ENCODE results near the gene CCDC120.

Gene CCDC120

DNA sequence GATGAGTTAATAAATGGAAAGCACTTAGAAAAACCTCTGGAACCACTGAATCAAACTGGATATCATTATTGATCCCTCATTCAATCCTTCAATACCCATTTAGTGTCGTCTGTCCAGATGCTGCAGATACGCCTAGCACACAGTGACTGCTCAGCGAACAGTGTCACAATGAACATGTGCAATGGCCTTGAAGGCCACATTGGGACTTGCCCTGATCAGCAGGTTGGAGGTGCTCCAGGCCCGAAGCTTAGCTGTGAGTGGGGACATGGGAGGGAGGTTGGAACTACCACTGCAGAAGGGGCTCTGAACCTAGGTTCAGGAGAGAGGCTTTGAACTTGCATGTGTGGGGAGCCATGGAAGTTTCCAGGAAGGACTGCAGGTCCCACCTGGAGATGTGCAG, 47.5 kb downstream of the CCDC120 start:
- DNase-seq, result no peak

GRCh38 chrX:49106930-49107329, 48.1 kb downstream of the CCDC120 start:
- no peak for DNase-seq

GRCh38 chrX:49108641-49109040, 49.8 kb downstream of the CCDC120 start:
- no peak for DNase-seq

DNA sequence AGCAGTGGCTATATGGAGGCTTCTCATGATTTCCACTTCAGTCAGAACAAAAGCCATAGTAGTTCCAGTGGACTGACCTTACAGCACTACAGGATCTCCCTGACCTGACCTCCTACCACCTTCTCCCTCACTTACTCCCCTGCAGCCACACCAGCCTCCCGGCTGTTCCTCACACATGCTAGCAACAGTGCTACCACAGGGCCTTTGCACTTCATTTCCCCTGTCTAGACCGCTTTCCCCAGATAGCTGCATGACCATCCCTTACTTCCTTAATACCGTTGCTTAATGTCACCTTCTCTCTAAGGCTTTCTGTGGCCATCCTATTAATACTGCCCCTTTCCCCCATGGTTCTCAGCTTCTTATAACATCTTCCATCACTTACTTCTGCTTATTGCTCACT, 51.6 kb downstream of the CCDC120 start:
- DNase-seq, result no peak

- no peak for DNase-seq
Observed at GRCh38 chrX:49111791-49112190, 53.0 kb downstream of the CCDC120 start.

DNA sequence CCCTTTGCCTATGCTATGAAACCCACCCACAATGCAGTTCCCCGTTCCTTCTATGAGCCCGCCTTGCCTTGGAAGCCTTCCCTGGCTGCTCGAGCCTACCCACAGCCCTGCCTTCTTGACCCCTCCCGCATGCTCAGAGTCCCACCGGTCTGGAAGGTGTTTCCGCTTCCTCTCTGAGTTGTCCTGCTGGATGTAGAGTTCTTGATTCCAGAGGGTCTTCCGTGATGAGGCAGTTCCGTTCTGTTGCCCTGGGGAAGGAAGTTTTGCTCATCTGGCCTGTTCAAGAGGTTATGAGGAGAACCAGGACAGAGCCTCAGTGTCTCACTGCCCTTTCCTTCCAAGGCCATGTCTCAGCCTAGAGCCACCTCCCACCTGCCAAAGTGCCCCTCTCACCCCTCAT, 57.3 kb downstream of the CCDC120 start:
- no peak for DNase-seq

- DNase-seq, result no peak
Observed at GRCh38 chrX:49116716-49117115, 57.9 kb downstream of the CCDC120 start.

DNA sequence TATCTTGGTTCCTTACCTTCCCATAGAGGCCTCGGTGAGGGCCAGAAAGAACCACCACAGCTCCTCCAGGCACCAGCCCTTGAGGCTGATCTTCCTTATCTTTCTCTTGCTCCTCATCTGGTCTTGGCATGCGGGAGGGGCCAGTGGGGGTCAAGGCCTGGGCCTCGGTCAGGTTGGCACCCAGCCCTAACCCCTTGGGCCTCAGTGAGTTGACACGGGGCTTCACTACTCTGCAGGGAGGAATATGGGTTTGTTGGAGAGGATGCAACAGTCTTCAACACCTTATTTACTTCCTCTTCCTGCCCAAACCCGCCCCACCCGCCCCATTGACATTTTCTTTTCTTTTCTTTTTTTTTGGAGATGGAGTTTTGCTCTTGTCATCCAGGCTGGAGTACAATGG, 58.8 kb downstream of the CCDC120 start:
- DNase-seq, result no peak

Measured in T-helper 1 cell (primary cell).